Anterior cingulate cortex (tissue), 58 donors: ENCODE results near the gene ITGAE.
"Not testable (repeated sequence)": the region's sequence is repeated elsewhere in the genome, so short reads cannot be mapped to it uniquely, and the experiment has no call there.

ENCODE experiments used
- DNase-seq, 58 donors: peaks; one replicate each; lab custom pipeline; 2025; lab: John Stamatoyannopoulos, UW

Gene ITGAE

DNA sequence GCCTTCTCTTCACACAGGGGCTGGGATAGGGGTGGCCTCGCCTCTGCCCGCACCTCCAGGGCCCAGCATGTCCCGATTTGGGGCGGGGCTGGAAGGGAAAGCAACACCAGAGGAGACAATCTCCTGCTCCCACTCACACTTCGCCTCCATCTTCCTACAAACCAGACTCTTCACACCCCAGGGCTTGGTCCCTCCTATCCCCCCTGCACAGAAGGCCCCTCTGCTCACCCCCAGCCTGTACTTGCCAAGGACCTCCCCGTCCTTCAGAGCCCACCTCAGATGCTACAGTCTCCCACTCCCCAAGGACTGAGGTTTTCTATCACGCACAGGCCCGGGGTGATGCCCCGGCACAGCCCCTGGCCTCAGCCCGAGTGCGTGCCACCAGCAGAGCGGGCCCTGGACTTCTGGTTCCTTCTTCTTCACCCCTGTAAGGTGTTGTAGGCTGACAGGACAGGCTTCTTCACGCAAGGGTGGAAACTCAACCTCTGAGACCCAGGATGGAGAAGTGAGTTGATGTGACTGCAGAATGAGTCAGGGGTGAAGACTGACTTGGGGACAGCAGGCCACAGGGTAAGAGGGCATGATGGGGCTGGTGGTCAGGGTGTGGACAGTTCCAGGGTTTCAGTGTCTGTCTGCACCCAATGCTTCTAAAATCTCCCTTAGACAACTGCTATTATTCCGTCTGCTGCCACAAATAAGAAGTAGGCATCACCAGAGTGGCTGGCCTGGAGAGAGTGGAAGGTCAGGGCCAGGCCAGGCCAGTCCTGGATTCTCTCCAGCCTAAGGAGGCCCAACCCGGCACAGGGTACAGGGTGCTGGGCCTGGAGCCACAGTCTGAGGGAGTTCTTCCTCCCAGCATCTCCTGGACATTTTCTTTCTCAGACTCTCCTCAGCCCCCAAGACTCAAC is 2.5 kb downstream of the ITGAE start:
- no peak for DNase-seq

GRCh38 chr17:3796822-3797170 is 4.2 kb downstream of the ITGAE start:
- DNase-seq, result no peak

- DNase-seq, result no peak
Observed at GRCh38 chr17:3796110-3796821, 4.7 kb downstream of the ITGAE start.

DNA sequence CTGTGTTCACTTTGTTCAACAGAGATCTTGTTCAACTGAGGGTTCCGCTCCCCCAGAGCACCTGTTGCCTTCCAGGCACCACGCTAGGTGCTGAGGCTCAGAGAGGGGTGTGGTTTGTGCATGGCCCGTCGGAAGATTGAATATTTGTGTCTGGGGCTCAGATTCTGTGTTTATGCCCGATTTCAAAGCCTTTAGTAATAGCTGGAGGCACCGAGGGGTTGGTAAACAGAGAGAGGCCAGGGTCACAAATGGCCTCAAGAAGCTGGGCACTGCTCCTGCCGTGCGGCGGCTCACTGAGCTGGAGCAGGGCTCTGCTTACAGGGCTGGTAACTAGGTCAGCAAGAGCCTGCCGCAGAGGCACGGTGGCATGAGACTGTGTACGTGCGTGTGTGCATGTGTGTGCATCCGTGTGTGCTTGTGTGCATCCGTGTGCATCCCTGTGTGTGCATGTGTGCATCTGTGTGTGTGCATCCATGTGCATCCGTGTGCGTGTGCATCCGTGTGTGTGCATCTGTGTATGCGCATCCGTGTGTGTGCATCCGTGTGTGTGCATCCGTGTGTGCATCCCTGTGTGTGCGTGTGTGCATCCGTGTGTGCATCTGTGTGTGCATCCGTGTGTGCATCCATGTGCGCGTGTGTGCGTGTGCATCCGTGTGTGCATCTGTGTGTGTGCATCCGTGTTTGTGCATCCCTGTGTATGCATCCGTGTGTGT is 5.4 kb downstream of the ITGAE start:
- DNase-seq, result no peak

- no peak for DNase-seq
Observed at GRCh38 chr17:3794557-3795389, 6.2 kb downstream of the ITGAE start.

DNA sequence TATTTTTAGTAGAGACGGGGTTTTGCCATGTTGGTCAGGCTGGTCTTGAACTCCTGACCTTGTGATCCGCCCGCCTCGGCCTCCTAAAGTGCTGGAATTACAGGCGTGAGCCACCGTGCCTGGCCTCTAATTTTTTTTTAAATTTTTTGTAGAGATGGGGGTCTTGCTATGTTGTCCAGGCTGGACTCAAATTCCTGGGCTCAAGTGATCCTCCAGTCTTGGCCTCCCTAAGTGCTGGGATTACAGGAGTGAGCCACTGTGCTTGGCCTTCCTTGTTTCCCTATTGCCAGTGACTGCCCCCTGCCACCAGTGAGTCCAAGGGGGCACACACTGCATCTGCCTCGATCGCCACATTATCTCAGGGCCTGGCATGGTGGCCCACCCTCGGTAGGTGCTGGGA is 6.8 kb downstream of the ITGAE start:
- DNase-seq, result not testable (repeated sequence)

DNA sequence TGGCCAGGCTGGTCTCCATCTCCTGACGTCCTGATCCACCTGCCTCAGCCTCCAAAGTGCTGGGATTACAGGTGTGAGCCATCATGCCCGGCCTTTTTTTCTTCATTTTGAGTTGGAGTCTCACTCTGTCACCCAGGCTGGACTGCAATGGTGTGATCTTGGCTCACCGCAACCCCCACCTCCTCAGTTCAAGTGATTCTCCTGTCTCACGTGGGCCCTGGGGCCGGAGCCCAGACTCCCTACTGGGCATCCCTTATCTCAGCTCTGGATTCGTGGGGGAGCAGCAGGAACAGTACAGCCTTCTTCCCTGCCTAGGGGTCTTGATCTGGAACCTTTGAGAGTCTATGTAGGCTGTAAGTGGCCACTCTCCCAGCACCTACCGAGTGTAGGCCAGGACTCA is 7.7 kb downstream of the ITGAE start:
- DNase-seq, result not testable (repeated sequence)

GRCh38 chr17:3792481-3792880 is 8.5 kb downstream of the ITGAE start:
- DNase-seq, result peak in 42 of 58 donors; percentile 5 to 64 (median 40)

DNA sequence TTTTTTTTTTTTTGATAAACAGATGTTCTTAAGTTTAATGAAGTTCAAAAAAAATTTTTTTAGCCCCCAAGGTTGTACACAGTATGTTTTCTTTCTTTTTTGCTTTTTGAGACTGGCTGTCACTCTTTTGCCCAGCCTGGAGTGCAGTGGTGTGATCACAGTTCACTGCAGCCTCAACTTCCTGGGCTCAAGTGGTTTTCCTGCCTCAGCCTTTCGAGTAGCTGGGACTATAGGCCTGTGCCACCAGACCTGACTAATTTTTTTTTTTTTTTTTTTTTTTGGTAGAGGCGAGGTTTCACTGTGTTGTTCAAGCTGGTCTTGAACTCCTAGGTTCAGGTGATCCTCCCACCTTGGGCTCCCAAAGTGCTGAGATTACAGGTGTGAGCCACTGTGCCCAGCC is 12.8 kb downstream of the ITGAE start:
- no peak for DNase-seq

DNA sequence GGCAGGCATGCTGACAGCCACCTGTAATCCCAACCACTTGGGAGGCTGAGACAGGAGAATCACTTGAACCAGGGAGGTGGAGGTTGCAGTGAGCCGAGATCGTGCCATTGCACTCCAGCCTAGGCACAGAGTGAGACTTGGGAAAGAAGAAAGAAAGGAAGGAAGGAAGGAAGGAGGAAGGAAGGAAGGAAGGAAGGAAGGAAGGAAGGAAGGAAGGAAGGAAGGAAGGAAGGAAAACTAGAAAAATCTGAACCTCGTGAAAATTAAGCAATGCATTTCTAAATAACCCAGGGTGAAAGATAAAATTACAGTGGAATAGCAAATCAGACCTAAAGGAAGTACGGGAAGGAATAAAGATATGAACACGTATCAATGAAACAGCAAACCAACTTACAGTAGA is 15.7 kb downstream of the ITGAE start:
- DNase-seq, result not testable (repeated sequence)

DNA sequence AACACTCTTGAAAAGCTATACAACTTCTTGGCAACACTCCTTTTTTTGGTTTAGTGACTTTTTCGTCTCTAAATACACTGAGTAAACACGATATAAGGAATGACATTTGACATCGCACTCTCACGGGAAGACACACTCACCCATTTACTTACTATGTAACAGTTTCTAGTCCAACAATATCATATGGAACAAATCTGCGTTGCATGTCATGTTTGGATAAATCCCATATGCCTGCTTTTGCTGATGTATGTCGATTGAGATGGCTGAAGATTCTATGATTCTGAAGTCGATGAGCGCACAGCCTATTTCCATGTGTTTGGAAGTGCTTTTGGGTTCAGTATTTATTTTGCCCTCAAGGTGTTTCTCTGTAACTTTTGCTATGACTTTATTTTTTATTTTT is 18.2 kb downstream of the ITGAE start:
- DNase-seq, result no peak

DNA sequence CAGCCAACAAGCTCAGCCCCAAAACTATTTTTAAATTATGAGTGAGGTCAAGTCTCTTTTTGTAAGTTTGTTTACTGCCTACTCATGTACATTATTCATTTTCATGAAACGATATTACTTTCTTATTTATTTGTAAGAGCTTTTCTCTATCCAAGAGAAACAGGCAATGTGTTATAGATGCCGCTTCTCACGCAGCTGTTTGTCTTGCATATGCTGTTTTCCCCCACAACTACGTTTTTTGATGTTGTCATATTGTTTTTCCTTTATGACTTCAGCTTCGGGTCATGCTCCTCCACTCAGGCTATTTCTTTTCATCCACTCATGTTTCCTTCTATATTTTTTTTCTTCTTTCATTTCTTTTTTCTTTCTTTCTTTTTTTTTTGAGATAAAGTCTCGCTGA is 20.0 kb downstream of the ITGAE start:
- DNase-seq, result no peak

DNA sequence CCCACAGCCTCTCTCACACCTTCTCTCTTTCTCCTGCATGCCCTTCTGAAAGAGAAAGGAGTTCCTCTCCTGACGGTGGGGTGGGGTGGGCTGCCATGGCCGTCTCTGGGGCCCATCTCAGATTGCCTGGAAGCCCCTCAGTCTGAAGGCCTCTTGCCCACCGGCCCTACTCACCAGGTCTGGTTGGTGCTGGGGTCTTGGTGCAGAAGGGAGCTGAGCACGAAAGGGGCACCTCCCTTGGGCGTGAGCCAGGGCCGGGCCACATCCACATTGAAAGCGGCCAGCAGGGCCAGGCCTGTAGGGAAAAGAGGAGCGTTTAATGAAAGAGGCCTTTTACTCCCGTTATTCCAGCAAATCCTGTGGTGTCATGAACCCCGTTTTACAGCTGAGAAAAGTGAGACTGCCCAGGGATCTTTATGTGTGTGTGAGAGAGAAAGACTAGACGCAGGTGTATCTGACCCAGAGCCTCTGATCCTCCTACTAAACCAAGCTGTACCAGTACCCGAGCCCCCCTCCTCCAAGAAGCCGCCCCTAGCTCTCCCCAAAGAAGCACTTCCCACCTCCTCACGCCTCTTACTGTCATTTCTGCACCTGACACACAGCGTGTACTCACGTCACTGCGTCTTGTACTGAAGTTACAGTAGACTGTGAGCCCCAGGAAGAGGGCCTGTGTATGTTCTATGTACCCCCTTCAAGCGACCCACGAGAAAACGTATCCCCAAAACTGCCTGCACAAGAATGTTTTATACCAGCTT is 23.4 kb downstream of the ITGAE start:
- DNase-seq, result no peak

GRCh38 chr17:3773966-3774365 is 27.0 kb downstream of the ITGAE start:
- DNase-seq, result no peak

DNA sequence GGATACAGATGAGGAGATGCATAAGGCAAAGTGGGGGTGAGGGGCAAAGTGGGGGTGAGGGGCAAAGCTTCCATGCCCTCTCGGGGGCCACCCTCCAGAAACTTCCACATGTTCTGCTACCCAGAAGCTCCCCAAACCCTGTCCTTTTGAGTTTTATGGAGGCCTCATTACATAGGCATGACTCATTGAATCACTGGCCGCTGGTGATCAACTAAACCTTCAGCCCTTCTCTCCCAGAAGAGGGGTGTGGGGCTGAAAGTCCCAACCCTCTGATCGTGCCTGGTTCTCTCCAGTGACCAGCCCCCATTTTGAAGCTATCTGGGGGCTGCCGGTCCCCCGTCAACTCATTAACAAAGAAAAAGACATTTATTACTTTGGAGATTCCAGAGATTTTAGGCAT is 27.5 kb downstream of the ITGAE start:
- no peak for DNase-seq

- DNase-seq, result no peak
Observed at GRCh38 chr17:3772764-3773163, 28.2 kb downstream of the ITGAE start.

DNA sequence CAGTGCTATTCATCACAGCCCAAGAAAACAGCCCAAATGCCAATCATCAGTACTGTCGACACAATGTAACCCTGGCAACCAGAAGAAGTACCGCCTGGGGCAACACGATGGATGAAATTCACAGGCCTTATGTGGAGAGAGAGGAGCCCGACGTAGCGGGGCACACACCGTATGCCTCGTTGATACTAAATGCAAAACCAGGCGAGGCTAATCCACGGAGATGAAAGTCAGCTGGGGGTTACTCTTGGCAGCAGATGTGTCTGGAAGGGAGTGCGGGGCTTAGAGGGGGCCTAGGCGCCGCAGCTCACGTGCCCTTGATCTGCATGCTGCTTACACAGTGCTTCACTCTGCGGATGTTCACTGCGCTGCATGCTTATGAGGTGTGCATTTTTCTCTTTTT is 29.8 kb downstream of the ITGAE start:
- DNase-seq, result no peak

- DNase-seq, result no peak
Observed at GRCh38 chr17:3770466-3770865, 30.5 kb downstream of the ITGAE start.

DNA sequence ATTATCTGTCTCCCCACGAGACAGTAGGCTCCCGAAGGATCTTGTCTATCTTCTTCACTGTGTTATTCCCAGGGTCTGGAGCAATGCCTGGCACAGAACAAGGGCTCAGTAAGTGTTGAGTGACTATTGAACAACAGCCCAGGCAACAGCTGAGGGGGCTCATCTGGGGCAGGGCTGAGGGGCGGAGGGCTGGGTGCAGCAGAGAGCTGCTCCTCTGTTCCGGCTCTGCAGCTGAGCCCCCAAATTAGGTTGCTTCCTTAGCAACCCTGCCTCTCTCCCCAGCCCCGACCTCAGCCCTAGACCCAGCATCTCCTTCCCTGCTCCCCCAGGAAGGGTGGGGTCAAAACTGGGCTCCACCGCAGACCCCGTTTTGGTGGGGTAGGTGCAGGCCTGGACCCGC is 32.2 kb downstream of the ITGAE start:
- DNase-seq, result no peak

- DNase-seq, result no peak
Observed at GRCh38 chr17:3768341-3768740, 32.6 kb downstream of the ITGAE start.
